Measurements from ENCODE around the gene CYB561A3. TPM values are rescaled to one million over a fixed set of nuclear protein-coding genes. Genes with fewer than 3 reads are reported as not detected.

The CYB561A3 gene
- total RNA-seq (ENCODE audit: low replicate concordance): 12.1 and 18.2 TPM in 2 replicates

GRCh38 chr11:61361741-61362541 lies at the start of gene CYB561A3, which contains the start of gene TMEM138:
Gene CYB561A3, minus strand, starts transcription at chr11:61361882. Its CDS starts 5,169 bp downstream, at chr11:61356713.
Gene TMEM138, plus strand, starts transcription at chr11:61362374. Its CDS starts 2,017 bp downstream, at chr11:61364391.
- peaks cover 13% of the 10 kb centered on the region for H3F3A ChIP-seq (ENCODE audit: low read depth)
- peaks cover 7% of the 10 kb centered on the region for H3K36me3 Mint-ChIP-seq
- no peaks in the 10 kb centered on the region for H3K27me3 ChIP-seq
- H3K36me3 ChIP-seq: peaks cover 10% of the 10 kb centered on the region
- H3K4me3 ChIP-seq: peak within 1 kb of the TSS; percentile 90
- H3K4me2 ChIP-seq: peak within 1 kb of the TSS; percentile 92
- DNase-seq (ENCODE audit: low spot score): peak; percentile 96
- H3K79me2 ChIP-seq (ENCODE audit: low read depth): peaks cover 44% of the 10 kb centered on the region
- H3K9ac ChIP-seq: peak within 1 kb of the TSS; percentile 96
- H3K4me3 Mint-ChIP-seq: peak within 1 kb of the TSS; percentile 99
- peak within 1 kb of the TSS; percentile 99 for H3K27ac Mint-ChIP-seq
- no peaks in the 10 kb centered on the region for H3K9me3 ChIP-seq (ENCODE audit: low read depth)
- peaks cover 4% of the 10 kb centered on the region for H3K27me3 Mint-ChIP-seq (ENCODE audit: insufficient read depth, low read depth)
- TF ChIP-seq EZH2phosphoT487 (IDR thresholded peaks at IDR 0.05) (no peak), EZH2 (IDR thresholded peaks at IDR 0.05) (peak; percentile 46)
- no peaks in the 10 kb centered on the region for H3K9me3 Mint-ChIP-seq
- no peaks in the 10 kb centered on the region for H4K20me1 ChIP-seq (ENCODE audit: low read depth)
- H2AFZ ChIP-seq (replicated peaks): peak within 1 kb of the TSS; percentile 83
- H3K4me1 ChIP-seq: peaks cover 10% of the 10 kb centered on the region
- peaks cover 31% of the 10 kb centered on the region for H3K4me1 Mint-ChIP-seq
- H3K27ac ChIP-seq: peak within 1 kb of the TSS; percentile 99

GRCh38 chr11:61406991-61407728 lies 45.5 kb upstream of the CYB561A3 start:
- peaks cover 37% of the 10 kb centered on the region for H3K36me3 Mint-ChIP-seq
- no peak overlapping the region for H3K9ac ChIP-seq

GRCh38 chr11:61406067-61406466 lies 44.4 kb upstream of the CYB561A3 start:
- Histone ChIP-seq H4K20me1 (ENCODE audit: low read depth) (peaks cover 13% of the 10 kb centered on the region), H2AFZ (replicated peaks) (no peak overlapping the region), H3K4me3 (no peak overlapping the region), H3K9ac (no peak overlapping the region), H3K9me3 (ENCODE audit: low read depth) (no peaks in the 10 kb centered on the region), H3K27me3 (no peaks in the 10 kb centered on the region), H3F3A (ENCODE audit: low read depth) (peaks cover 42% of the 10 kb centered on the region), H3K4me2 (no peak overlapping the region), H3K4me1 (no peaks in the 10 kb centered on the region), H3K79me2 (ENCODE audit: low read depth) (no peaks in the 10 kb centered on the region), H3K27ac (no peak overlapping the region), H3K36me3 (peaks cover 13% of the 10 kb centered on the region)
- no peak for TF ChIP-seq CTCF (IDR thresholded peaks at IDR 0.05)
- no peak for TF ChIP-seq EZH2phosphoT487 (IDR thresholded peaks at IDR 0.05)
- TF ChIP-seq EZH2 (IDR thresholded peaks at IDR 0.05): no peak
- H3K4me1 Mint-ChIP-seq: no peaks in the 10 kb centered on the region
- H3K4me3 Mint-ChIP-seq: no peak overlapping the region
- peaks cover 28% of the 10 kb centered on the region for H3K36me3 Mint-ChIP-seq
- H3K9me3 Mint-ChIP-seq: no peaks in the 10 kb centered on the region
- H3K27ac Mint-ChIP-seq: no peak overlapping the region
- peaks cover 3% of the 10 kb centered on the region for H3K27me3 Mint-ChIP-seq (ENCODE audit: insufficient read depth, low read depth)
- DNase-seq (ENCODE audit: low spot score): no peak

More at GRCh38 chr11:61406991-61407728, 45.5 kb upstream of the CYB561A3 start:
- H3F3A ChIP-seq (ENCODE audit: low read depth): peaks cover 40% of the 10 kb centered on the region
- H3K9me3 Mint-ChIP-seq: no peaks in the 10 kb centered on the region
- no peaks in the 10 kb centered on the region for H3K9me3 ChIP-seq (ENCODE audit: low read depth)
- H3K79me2 ChIP-seq (ENCODE audit: low read depth): no peaks in the 10 kb centered on the region
- H3K4me2 ChIP-seq: no peak overlapping the region
- no peaks in the 10 kb centered on the region for H3K27me3 ChIP-seq
- no peak overlapping the region for H3K4me3 ChIP-seq
- no peak overlapping the region for H3K27ac ChIP-seq
- no peak overlapping the region for H3K27ac Mint-ChIP-seq
- no peak for DNase-seq (ENCODE audit: low spot score)
- no peak overlapping the region for H2AFZ ChIP-seq (replicated peaks)
- H3K4me3 Mint-ChIP-seq: no peak overlapping the region
- H3K36me3 ChIP-seq: peaks cover 20% of the 10 kb centered on the region
- no peak for TF ChIP-seq CTCF (IDR thresholded peaks at IDR 0.05)
- no peak for TF ChIP-seq EZH2phosphoT487 (IDR thresholded peaks at IDR 0.05)
- no peak for TF ChIP-seq EZH2 (IDR thresholded peaks at IDR 0.05)
- no peaks in the 10 kb centered on the region for H3K4me1 ChIP-seq
- H4K20me1 ChIP-seq (ENCODE audit: low read depth): peaks cover 7% of the 10 kb centered on the region
- H3K27me3 Mint-ChIP-seq (ENCODE audit: insufficient read depth, low read depth): peaks cover 3% of the 10 kb centered on the region
- no peaks in the 10 kb centered on the region for H3K4me1 Mint-ChIP-seq
